ENCODE measurements around the gene HINT2.

GRCh38 chr9:35763181-35763580 lies 51.7 kb downstream of the HINT2 start:
- TF ChIP-seq CTCF (conservative IDR thresholded peaks at IDR 0.05) (no peak), ZFX (IDR thresholded peaks at IDR 0.05) (no peak)
